H1 (cell line): ENCODE data around the gene UROC1.

Source experiments
- MAFK ChIP-seq: IDR thresholded peaks from 2 replicates; pipeline ENCODE4 v1.6.1; 2012; ENCODE audit warnings: low read depth, mild to moderate bottlenecking, improper control_type of control experiment, low read length
- POLR2AphosphoS5 ChIP-seq: IDR thresholded peaks from 2 replicates; pipeline ENCODE4 v1.6.1; 2011; ENCODE audit warnings: low read depth, low read length
- TCF12 ChIP-seq: IDR thresholded peaks from 2 replicates; pipeline ENCODE4 v1.6.1; 2011; ENCODE audit warnings: low read depth, mild to moderate bottlenecking, low read length
- YY1 ChIP-seq: IDR thresholded peaks from 2 replicates; pipeline ENCODE4 v1.6.1; 2011; ENCODE audit warnings: low read depth, mild to moderate bottlenecking, low read length
- TF ChIP-seq, protein P1 (sequence below), 3 experiments: IDR thresholded peaks; 1 replicate in 2 of 3; 2 replicates in 1 of 3; pipeline versions ENCODE4 v1.5.1 to v1.6.1; 2011; ENCODE audit warnings: low read length in 3 of 3, mild to moderate bottlenecking in 3 of 3, inconsistent platforms in 2 of 3, low read depth in 1 of 3, moderate library complexity in 1 of 3; ENCODE audit not compliant: insufficient read depth in 1 of 3; ENCODE audit errors: control extremely low read depth in 1 of 3

DNA sequence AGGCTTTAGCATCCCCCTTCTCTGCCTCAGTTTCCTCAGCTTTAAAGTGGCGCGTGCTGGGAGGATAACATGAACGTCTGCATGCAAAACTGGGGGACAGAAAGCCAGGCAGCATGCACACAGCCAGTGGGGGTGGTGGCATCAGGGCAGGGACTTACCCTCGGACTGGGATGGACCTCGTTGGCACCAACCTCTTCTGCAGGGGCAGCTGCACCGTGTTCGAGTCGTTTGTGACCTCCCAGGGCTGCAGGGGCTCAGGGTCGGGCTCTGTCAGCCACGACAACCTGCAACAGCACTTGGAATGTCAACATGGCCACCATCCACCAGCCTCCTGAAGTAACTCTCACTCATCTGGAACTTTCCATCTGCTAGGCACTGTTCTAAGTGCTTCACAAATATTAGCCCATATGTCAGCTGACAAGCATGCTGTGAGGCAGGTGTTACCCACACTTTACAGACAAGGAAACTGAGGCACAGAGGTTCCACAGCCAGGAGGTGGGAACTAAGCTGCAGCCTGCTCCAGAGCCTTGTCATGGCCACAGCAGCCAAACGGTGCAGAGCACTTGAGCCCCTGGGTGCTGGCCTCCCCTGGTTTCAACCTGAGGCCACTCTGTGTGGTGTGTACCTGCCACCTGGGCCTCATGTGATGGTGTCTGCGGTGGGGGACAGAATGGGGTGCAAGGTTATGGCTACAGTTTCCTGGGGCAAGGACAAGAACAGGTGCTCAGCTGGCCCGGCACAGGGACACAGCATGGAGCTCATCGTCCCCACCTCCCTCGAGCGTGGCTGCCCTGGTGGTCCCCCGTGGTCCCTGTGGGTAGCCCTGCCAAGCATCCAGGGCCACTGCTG, 34.5 kb upstream of the UROC1 start:
- TF ChIP-seq YY1 (no peak), MAFK (no peak), POLR2AphosphoS5 (no peak), TCF12 (no peak)
- TF ChIP-seq, protein P1, sequence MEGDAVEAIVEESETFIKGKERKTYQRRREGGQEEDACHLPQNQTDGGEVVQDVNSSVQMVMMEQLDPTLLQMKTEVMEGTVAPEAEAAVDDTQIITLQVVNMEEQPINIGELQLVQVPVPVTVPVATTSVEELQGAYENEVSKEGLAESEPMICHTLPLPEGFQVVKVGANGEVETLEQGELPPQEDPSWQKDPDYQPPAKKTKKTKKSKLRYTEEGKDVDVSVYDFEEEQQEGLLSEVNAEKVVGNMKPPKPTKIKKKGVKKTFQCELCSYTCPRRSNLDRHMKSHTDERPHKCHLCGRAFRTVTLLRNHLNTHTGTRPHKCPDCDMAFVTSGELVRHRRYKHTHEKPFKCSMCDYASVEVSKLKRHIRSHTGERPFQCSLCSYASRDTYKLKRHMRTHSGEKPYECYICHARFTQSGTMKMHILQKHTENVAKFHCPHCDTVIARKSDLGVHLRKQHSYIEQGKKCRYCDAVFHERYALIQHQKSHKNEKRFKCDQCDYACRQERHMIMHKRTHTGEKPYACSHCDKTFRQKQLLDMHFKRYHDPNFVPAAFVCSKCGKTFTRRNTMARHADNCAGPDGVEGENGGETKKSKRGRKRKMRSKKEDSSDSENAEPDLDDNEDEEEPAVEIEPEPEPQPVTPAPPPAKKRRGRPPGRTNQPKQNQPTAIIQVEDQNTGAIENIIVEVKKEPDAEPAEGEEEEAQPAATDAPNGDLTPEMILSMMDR (IDR thresholded peaks at IDR 0.05; ENCODE audit: control extremely low read depth in 1 of 3, insufficient read depth in 1 of 3, low read depth in 1 of 3, low read length in 3 of 3), result no peak
